Measurements from ENCODE around the gene PIWIL1.

DNA sequence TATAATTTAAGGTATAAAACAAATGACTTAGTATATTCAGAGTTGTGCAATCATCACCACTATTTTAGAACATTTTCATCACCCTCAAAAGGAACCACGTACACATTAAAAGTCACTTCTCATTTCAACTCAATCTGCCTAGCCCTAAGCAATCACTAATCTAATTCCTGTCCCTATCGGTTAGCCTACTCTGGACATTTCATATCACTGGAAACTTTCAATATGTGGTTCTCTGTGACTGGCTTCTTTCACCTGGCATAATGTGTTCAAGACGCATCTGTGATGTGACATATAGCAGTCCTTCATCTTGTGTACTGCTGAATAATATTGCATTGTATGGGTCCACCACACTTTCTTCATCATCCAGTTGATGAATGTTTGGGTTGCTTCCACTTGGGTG is 15.4 kb upstream of the PIWIL1 start:
- TF ChIP-seq, protein P1, sequence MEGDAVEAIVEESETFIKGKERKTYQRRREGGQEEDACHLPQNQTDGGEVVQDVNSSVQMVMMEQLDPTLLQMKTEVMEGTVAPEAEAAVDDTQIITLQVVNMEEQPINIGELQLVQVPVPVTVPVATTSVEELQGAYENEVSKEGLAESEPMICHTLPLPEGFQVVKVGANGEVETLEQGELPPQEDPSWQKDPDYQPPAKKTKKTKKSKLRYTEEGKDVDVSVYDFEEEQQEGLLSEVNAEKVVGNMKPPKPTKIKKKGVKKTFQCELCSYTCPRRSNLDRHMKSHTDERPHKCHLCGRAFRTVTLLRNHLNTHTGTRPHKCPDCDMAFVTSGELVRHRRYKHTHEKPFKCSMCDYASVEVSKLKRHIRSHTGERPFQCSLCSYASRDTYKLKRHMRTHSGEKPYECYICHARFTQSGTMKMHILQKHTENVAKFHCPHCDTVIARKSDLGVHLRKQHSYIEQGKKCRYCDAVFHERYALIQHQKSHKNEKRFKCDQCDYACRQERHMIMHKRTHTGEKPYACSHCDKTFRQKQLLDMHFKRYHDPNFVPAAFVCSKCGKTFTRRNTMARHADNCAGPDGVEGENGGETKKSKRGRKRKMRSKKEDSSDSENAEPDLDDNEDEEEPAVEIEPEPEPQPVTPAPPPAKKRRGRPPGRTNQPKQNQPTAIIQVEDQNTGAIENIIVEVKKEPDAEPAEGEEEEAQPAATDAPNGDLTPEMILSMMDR (conservative IDR thresholded peaks at IDR 0.05; ENCODE audit: low read depth in 2 of 2): no peak
- no peak for TF ChIP-seq POLR2AphosphoS5 (IDR thresholded peaks at IDR 0.05; ENCODE audit: low read depth)
- no peak for TF ChIP-seq EZH2 (IDR thresholded peaks at IDR 0.05; ENCODE audit: low read depth, unreplicated experiment)
- no peak for TF ChIP-seq EZH2phosphoT487 (IDR thresholded peaks at IDR 0.05; ENCODE audit: unreplicated experiment)
- TF ChIP-seq ZNF114 (CRISPR knock-in tag; IDR thresholded peaks at IDR 0.05): no peak
- no peak for TF ChIP-seq REST (IDR thresholded peaks at IDR 0.05; ENCODE audit: unreplicated experiment)
- TF ChIP-seq, protein P2, sequence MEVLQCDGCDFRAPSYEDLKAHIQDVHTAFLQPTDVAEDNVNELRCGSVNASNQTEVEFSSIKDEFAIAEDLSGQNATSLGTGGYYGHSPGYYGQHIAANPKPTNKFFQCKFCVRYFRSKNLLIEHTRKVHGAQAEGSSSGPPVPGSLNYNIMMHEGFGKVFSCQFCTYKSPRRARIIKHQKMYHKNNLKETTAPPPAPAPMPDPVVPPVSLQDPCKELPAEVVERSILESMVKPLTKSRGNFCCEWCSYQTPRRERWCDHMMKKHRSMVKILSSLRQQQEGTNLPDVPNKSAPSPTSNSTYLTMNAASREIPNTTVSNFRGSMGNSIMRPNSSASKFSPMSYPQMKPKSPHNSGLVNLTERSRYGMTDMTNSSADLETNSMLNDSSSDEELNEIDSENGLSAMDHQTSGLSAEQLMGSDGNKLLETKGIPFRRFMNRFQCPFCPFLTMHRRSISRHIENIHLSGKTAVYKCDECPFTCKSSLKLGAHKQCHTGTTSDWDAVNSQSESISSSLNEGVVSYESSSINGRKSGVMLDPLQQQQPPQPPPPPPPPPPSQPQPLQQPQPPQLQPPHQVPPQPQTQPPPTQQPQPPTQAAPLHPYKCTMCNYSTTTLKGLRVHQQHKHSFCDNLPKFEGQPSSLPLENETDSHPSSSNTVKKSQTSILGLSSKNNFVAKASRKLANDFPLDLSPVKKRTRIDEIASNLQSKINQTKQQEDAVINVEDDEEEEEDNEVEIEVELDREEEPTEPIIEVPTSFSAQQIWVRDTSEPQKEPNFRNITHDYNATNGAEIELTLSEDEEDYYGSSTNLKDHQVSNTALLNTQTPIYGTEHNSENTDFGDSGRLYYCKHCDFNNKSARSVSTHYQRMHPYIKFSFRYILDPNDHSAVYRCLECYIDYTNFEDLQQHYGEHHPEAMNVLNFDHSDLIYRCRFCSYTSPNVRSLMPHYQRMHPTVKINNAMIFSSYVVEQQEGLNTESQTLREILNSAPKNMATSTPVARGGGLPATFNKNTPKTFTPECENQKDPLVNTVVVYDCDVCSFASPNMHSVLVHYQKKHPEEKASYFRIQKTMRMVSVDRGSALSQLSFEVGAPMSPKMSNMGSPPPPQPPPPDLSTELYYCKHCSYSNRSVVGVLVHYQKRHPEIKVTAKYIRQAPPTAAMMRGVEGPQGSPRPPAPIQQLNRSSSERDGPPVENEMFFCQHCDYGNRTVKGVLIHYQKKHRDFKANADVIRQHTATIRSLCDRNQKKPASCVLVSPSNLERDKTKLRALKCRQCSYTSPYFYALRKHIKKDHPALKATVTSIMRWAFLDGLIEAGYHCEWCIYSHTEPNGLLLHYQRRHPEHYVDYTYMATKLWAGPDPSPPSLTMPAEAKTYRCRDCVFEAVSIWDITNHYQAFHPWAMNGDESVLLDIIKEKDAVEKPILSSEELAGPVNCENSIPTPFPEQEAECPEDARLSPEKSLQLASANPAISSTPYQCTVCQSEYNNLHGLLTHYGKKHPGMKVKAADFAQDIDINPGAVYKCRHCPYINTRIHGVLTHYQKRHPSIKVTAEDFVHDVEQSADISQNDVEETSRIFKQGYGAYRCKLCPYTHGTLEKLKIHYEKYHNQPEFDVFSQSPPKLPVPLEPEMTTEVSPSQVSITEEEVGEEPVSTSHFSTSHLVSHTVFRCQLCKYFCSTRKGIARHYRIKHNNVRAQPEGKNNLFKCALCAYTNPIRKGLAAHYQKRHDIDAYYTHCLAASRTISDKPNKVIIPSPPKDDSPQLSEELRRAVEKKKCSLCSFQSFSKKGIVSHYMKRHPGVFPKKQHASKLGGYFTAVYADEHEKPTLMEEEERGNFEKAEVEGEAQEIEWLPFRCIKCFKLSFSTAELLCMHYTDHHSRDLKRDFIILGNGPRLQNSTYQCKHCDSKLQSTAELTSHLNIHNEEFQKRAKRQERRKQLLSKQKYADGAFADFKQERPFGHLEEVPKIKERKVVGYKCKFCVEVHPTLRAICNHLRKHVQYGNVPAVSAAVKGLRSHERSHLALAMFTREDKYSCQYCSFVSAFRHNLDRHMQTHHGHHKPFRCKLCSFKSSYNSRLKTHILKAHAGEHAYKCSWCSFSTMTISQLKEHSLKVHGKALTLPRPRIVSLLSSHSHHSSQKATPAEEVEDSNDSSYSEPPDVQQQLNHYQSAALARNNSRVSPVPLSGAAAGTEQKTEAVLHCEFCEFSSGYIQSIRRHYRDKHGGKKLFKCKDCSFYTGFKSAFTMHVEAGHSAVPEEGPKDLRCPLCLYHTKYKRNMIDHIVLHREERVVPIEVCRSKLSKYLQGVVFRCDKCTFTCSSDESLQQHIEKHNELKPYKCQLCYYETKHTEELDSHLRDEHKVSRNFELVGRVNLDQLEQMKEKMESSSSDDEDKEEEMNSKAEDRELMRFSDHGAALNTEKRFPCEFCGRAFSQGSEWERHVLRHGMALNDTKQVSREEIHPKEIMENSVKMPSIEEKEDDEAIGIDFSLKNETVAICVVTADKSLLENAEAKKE (CRISPR knock-in tag; IDR thresholded peaks at IDR 0.05): no peak
- no peak for TF ChIP-seq NANOG (IDR thresholded peaks at IDR 0.05; ENCODE audit: borderline replicate concordance)
- TF ChIP-seq STAT1 (IDR thresholded peaks at IDR 0.05; ENCODE audit: unreplicated experiment): no peak
- TF ChIP-seq, protein P3, sequence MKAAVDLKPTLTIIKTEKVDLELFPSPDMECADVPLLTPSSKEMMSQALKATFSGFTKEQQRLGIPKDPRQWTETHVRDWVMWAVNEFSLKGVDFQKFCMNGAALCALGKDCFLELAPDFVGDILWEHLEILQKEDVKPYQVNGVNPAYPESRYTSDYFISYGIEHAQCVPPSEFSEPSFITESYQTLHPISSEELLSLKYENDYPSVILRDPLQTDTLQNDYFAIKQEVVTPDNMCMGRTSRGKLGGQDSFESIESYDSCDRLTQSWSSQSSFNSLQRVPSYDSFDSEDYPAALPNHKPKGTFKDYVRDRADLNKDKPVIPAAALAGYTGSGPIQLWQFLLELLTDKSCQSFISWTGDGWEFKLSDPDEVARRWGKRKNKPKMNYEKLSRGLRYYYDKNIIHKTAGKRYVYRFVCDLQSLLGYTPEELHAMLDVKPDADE (IDR thresholded peaks at IDR 0.05): no peak
- TF ChIP-seq CREB1 (CRISPR knock-in tag; IDR thresholded peaks at IDR 0.05; ENCODE audit: low read depth): no peak
- TF ChIP-seq JUNB (IDR thresholded peaks at IDR 0.05; ENCODE audit: unreplicated experiment): no peak
- no peak for TF ChIP-seq ZNF331 (CRISPR knock-in tag; IDR thresholded peaks at IDR 0.05; ENCODE audit: low read depth)
